Skin of body (tissue), 2 donors: ENCODE measurements around the gene TCP11L2. TPM values are rescaled to one million over a fixed set of nuclear protein-coding genes. Genes with fewer than 3 reads are reported as not detected.

Source experiments
- small RNA-seq: library from RNA; depleted of rRNA; stranded (forward); fragments of <200 nt; gene quantifications from one replicate; pipeline ENCODE3, GENCODE V24; 2014; ENCODE audit warnings: low replicate concordance
- total RNA-seq: library from RNA; depleted of rRNA; stranded (reverse); fragments of >200 nt; gene quantifications from one replicate; pipeline ENCODE4 v1.2.3, GENCODE V29; 2014

TCP11L2 gene
- total RNA-seq, 1 donor from 2014 or later, result 61.7 TPM

Small RNA genes within 50 kb of the gene (small RNA-seq; reads per million reads assigned to genes)
- gene RNU7-94P, result not detected

Other genes with a start within 250 kb of the TCP11L2 start
- gene NUAK1, start 163.8 kb upstream of the TCP11L2 start, total RNA-seq, result 24.5 TPM
- 71.5 TPM for gene CKAP4, start 54.7 kb upstream of the TCP11L2 start, total RNA-seq
- gene POLR3B, start 55.0 kb downstream of the TCP11L2 start, total RNA-seq, result 13.9 TPM